NCI-H524 treated with DMSO at 0.1 percent for 48 hours (cell line): ENCODE measurements around the gene GPNMB.

Experiments
- DNase-seq: peaks from one replicate; lab custom pipeline; 2025; lab: John Stamatoyannopoulos, UW

Gene GPNMB

GRCh38 chr7:23230641-23231101 is 15.9 kb upstream of the GPNMB start:
- DNase-seq = no peak

- DNase-seq = no peak
These were observed 13.6 kb upstream of the GPNMB start for GRCh38 chr7:23232966-23233365.

- DNase-seq = no peak
These were observed 11.8 kb upstream of the GPNMB start for GRCh38 chr7:23234569-23235296.

- no peak for DNase-seq
These were observed 10.8 kb upstream of the GPNMB start for GRCh38 chr7:23235813-23236221.

- DNase-seq = no peak
These were observed 9.6 kb upstream of the GPNMB start for GRCh38 chr7:23237000-23237399.

GRCh38 chr7:23238983-23239652 is 7.5 kb upstream of the GPNMB start:
- DNase-seq = no peak

- DNase-seq = no peak
These were observed 6.9 kb upstream of the GPNMB start for GRCh38 chr7:23239698-23240097.

GRCh38 chr7:23242321-23242720 is 4.3 kb upstream of the GPNMB start:
- DNase-seq = no peak

- no peak for DNase-seq
These were observed 3.6 kb upstream of the GPNMB start for GRCh38 chr7:23242935-23243334.

- DNase-seq = no peak
These were observed 549 bp downstream of the GPNMB start for GRCh38 chr7:23247046-23247602.

- no peak for DNase-seq
These were observed 1.2 kb downstream of the GPNMB start for GRCh38 chr7:23247603-23248335.

- no peak for DNase-seq
These were observed 2.9 kb downstream of the GPNMB start for GRCh38 chr7:23249486-23249885.

- no peak for DNase-seq
These were observed 7.6 kb downstream of the GPNMB start for GRCh38 chr7:23254051-23254681.

GRCh38 chr7:23256731-23257130 is 10.2 kb downstream of the GPNMB start:
- DNase-seq = no peak

- DNase-seq = no peak
These were observed 13.8 kb downstream of the GPNMB start for GRCh38 chr7:23260371-23260770.

GRCh38 chr7:23261843-23262452 is 15.4 kb downstream of the GPNMB start:
- DNase-seq = no peak

GRCh38 chr7:23264916-23265458 is 18.4 kb downstream of the GPNMB start:
- DNase-seq = no peak

- DNase-seq = no peak
These were observed 20.3 kb downstream of the GPNMB start for GRCh38 chr7:23266918-23267317.

- no peak for DNase-seq
These were observed 20.8 kb downstream of the GPNMB start for GRCh38 chr7:23267357-23267756.

- no peak for DNase-seq
These were observed 21.6 kb downstream of the GPNMB start for GRCh38 chr7:23268167-23268566.

- DNase-seq = no peak
These were observed 22.2 kb downstream of the GPNMB start for GRCh38 chr7:23268746-23269145.
